Nephron progenitor cell (in vitro differentiated cells): ENCODE data around the gene ZNF311.

Experiments used
- DNase-seq: peaks from one replicate; pipeline ENCODE4 v3.0.0; 2021
- H3K27ac Mint-ChIP-seq: 2 replicates; pipeline ENCODE4 v1.8.0; 2021; ENCODE audit warnings: mild to moderate bottlenecking, moderate library complexity, mixed read lengths
- H3K27me3 Mint-ChIP-seq: 2 replicates; pipeline ENCODE4 v1.8.0; 2021; ENCODE audit warnings: mild to moderate bottlenecking, low read depth, mixed read lengths; ENCODE audit not compliant: poor library complexity
- H3K36me3 Mint-ChIP-seq: 2 replicates; pipeline ENCODE4 v1.8.0; 2021; ENCODE audit warnings: low read depth, mixed read lengths
- H3K4me1 Mint-ChIP-seq: 2 replicates; pipeline ENCODE4 v1.8.0; 2021; ENCODE audit warnings: mixed read lengths
- H3K4me3 Mint-ChIP-seq: 2 replicates; pipeline ENCODE4 v1.8.0; 2021; ENCODE audit warnings: mild to moderate bottlenecking, moderate library complexity, mixed read lengths
- H3K9me3 Mint-ChIP-seq: 2 replicates; pipeline ENCODE4 v1.8.0; 2021; ENCODE audit warnings: mild to moderate bottlenecking, moderate library complexity, mixed read lengths
- TF ChIP-seq, protein P1 (sequence below): fragments of 200-600 bp; sonication (generic); IDR thresholded peaks from 2 replicates; pipeline ENCODE4 v1.5.0; 2021; ENCODE audit warnings: antibody characterized with exemption

The ZNF311 gene

DNA sequence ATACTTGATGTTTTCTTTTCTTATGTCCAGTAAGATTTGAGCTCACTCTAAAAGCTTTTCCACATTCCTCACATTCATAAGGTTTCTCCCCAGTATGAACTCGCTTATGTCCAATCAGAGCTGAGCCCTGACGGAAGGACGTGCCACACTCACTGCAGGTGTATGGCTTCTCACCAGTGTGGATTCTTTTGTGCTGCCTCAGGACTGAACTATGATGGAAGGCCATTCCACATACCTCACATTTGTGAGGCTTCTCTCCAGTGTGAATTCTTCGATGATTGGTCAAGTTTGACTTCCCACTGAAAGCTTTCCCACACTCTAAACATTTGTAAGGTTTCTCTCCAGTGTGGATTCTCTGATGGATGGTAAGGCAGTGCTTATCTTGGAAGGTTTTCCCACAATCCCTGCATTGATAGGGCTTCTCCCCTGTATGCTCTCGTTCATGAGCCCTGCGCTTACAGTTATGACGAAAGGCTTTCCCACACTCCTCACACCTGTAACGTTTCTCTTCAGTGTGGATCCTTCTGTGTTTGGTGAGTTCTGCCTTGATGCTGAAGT is 9.9 kb downstream of the ZNF311 start:
- Mint-ChIP-seq H3K27ac (no peak overlapping the region), H3K27me3 (peaks cover 44% of the 10 kb centered on the region), H3K9me3 (peaks cover 24% of the 10 kb centered on the region), H3K4me1 (no peaks in the 10 kb centered on the region), H3K36me3 (peaks cover 24% of the 10 kb centered on the region), H3K4me3 (no peak overlapping the region)
- TF ChIP-seq, protein P1, sequence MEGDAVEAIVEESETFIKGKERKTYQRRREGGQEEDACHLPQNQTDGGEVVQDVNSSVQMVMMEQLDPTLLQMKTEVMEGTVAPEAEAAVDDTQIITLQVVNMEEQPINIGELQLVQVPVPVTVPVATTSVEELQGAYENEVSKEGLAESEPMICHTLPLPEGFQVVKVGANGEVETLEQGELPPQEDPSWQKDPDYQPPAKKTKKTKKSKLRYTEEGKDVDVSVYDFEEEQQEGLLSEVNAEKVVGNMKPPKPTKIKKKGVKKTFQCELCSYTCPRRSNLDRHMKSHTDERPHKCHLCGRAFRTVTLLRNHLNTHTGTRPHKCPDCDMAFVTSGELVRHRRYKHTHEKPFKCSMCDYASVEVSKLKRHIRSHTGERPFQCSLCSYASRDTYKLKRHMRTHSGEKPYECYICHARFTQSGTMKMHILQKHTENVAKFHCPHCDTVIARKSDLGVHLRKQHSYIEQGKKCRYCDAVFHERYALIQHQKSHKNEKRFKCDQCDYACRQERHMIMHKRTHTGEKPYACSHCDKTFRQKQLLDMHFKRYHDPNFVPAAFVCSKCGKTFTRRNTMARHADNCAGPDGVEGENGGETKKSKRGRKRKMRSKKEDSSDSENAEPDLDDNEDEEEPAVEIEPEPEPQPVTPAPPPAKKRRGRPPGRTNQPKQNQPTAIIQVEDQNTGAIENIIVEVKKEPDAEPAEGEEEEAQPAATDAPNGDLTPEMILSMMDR = no peak
- DNase-seq = no peak

DNA sequence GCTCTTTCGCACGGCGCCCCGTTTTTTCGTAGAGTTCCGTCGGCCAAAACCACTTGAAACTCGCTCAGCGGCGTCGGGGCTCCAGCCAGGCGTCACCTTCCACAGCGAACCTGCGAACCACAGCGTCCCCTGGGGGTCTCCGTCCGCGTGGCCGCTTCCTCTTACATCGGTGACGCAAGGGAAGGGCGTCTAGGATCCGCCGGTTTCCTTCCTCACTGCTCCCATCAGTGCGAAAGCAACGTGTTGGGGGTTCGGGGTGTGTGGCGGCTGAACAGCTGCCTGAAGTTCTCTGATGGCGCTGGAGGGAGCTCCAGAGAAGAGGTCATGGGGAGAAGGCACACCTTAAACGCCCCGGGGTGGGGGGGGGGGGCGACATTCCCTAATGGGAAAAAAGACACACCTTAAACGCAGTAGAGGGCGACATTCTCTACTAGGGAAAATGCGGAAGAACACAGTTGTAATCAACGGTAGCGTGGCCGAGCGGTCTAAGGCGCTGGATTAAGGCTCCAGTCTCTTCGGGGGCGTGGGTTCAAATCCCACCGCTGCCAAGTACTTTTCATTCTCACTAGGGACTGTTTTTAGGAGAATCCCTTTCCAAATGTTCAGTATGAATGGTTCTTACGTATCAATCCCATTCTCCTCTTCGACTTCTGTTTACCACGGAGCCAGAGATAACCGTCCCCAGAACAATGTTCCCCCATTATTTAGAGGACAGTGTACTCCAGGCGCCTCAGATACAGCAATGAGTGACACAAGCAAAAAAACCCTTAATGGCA is 16.4 kb downstream of the ZNF311 start:
- peaks cover 69% of the 10 kb centered on the region for H3K27me3 Mint-ChIP-seq
- peaks cover 36% of the 10 kb centered on the region for H3K9me3 Mint-ChIP-seq
- peak; percentile 84 for DNase-seq
- no peak overlapping the region for H3K27ac Mint-ChIP-seq
- peaks cover 31% of the 10 kb centered on the region for H3K4me1 Mint-ChIP-seq
- TF ChIP-seq, protein P1 = peak; percentile 65
- peaks cover 35% of the 10 kb centered on the region for H3K36me3 Mint-ChIP-seq
- peak overlapping the region; percentile 73 for H3K4me3 Mint-ChIP-seq

DNA sequence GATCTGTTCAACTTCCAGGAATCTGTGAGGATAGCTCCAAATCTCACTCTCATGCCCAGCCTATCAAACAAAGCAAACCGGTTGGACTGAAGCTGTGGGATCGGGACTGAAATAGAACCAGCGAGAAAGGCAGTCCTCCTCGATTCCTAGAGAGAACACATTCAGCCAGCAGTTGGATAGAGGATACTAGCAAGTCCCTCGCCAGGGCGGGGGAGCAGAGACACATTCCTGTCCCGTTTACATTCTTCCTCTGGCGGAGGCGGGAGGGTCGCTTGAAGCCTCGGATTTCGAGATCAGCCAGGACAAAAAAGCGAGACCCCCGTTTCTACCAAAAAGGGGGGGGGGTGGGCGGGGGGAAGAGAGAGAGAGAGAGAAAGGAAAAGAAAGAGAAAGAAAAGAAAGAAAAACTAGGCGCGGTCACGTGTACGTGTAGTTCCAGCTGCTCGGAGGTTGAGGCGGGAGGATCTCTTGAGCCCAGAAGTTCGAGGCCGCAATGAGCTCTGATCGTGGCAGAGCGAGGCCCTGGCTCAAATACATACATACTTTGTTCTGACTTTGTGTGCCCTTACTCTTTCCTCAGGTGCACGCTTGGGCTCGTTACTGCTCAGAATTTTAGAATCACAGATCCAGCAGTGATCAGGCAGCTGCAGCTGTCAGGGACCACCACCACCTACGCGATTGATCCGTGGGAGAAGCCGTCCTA is 19.5 kb downstream of the ZNF311 start:
- TF ChIP-seq, protein P1 = no peak
- DNase-seq = peak; percentile 77
- H3K9me3 Mint-ChIP-seq = peaks cover 39% of the 10 kb centered on the region
- H3K4me3 Mint-ChIP-seq = peak overlapping the region; percentile 95
- H3K27ac Mint-ChIP-seq = peak overlapping the region; percentile 98
- peaks cover 49% of the 10 kb centered on the region for H3K27me3 Mint-ChIP-seq
- H3K4me1 Mint-ChIP-seq = peaks cover 56% of the 10 kb centered on the region
- H3K36me3 Mint-ChIP-seq = peaks cover 35% of the 10 kb centered on the region

DNA sequence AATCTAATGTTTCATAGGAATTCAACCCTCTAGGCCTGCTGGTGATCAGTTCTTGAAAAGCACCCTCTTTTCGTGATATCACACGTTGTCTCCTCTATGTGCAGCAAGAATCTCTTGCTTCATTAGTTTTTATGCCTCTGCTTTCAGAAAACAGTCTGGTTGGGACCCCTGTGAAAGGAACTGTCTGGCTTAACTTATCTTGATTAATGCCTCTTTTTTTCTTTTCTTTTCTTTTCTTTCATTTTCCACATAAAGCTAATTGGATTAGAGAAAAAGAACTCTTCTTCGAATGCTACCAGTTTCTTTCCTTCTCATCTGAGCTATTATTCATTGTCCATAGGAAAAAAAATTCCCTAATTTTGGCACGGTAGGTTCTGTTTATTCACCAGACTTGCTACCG is 21.3 kb downstream of the ZNF311 start:
- TF ChIP-seq, protein P1 = no peak
- Mint-ChIP-seq H3K4me3 (peak overlapping the region; percentile 95), H3K27me3 (peaks cover 36% of the 10 kb centered on the region), H3K9me3 (peaks cover 32% of the 10 kb centered on the region), H3K27ac (peak overlapping the region; percentile 98), H3K36me3 (peaks cover 29% of the 10 kb centered on the region), H3K4me1 (peaks cover 73% of the 10 kb centered on the region)
- no peak for DNase-seq

DNA sequence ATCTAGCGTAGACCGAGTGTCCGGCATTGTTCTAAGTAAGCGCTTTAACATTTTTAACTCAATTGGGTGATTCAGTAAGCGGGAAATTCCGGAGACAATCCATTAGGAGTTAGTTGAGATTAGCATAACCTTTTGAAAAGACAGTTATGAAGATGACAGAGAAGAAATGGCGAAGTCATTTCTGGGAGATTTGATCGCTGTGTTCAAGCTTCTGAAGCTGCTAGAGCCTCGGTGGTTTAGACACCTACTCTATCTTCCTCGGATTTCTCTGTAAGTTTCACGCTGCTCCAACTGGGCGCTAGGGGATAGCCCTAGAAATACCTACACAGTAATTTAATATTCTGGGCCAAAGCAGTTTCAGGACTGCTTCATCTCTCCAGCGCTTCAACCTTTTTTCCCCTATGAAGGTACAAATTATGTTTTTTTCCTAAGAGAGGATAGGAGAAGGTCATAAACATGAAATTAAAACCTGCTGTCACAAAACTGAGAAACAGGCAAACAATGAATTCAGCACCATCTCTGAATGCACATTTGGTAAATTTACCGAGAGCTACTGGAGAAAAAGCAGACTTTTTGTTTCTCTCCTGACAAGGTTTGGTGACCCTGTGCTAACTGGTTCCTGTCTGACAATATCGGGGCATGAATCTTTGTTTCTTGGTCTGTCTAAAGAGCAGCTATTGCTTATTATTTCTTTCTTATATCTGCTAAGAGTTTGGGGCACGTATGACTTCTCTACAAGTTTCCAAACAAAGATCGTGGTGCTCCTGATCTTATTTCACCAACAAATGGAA is 22.4 kb downstream of the ZNF311 start:
- Mint-ChIP-seq H3K27me3 (peaks cover 31% of the 10 kb centered on the region), H3K36me3 (peaks cover 26% of the 10 kb centered on the region), H3K27ac (peak overlapping the region; percentile 98), H3K9me3 (peaks cover 29% of the 10 kb centered on the region), H3K4me3 (peak overlapping the region; percentile 95), H3K4me1 (peaks cover 85% of the 10 kb centered on the region)
- no peak for DNase-seq
- TF ChIP-seq, protein P1 = no peak
